B cell (primary cell): ENCODE results near the gene TRIM38.
"Not testable (repeated sequence)": the region's sequence is repeated elsewhere in the genome, so short reads cannot be mapped to it uniquely, and the experiment has no call there.

Experiments
- EZH2 ChIP-seq: IDR thresholded peaks from 2 replicates; pipeline ENCODE4 v1.6.1; 2012; ENCODE audit warnings: borderline replicate concordance, low read depth, mild to moderate bottlenecking, moderate library complexity, low read length; ENCODE audit not compliant: insufficient read depth, poor library complexity, severe bottlenecking
- TF ChIP-seq, protein P1 (sequence below): fragments of 200-600 bp; IDR thresholded peaks from one replicate; pipeline ENCODE4 v1.8.0; 2022; ENCODE audit warnings: antibody characterized with exemption, mild to moderate bottlenecking

DNA sequence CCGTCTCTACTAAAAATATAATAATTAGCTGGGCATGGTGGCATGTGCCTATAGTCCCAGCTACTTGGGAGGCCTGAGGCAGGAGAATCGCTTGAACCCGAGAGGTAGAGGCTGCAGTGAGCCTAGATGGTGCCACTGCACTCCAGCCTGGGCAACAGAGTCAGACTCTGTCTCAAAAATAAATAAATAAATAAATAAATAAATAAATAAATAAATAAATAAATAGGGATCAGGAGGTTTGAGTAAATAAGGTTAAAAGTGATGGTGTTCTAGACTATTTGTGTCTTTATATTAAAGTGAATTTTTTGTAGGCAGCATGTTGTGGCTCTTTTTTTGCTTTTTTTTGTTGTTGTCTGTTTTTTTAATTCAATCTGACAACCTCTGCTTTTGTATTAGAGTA lies 15.1 kb upstream of the TRIM38 start:
- TF ChIP-seq, protein P1, sequence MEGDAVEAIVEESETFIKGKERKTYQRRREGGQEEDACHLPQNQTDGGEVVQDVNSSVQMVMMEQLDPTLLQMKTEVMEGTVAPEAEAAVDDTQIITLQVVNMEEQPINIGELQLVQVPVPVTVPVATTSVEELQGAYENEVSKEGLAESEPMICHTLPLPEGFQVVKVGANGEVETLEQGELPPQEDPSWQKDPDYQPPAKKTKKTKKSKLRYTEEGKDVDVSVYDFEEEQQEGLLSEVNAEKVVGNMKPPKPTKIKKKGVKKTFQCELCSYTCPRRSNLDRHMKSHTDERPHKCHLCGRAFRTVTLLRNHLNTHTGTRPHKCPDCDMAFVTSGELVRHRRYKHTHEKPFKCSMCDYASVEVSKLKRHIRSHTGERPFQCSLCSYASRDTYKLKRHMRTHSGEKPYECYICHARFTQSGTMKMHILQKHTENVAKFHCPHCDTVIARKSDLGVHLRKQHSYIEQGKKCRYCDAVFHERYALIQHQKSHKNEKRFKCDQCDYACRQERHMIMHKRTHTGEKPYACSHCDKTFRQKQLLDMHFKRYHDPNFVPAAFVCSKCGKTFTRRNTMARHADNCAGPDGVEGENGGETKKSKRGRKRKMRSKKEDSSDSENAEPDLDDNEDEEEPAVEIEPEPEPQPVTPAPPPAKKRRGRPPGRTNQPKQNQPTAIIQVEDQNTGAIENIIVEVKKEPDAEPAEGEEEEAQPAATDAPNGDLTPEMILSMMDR, result not testable (repeated sequence)
- TF ChIP-seq EZH2, result not testable (repeated sequence)
